SK-N-MC (cell line): Measurements from ENCODE around the gene ST6GALNAC3.

Experiments used
- EZH2 ChIP-seq: fragments of 200-600 bp; sonication (generic); IDR thresholded peaks from one replicate; pipeline ENCODE4 v1.6.1; 2017; ENCODE audit warnings: antibody characterized with exemption
- FOXP2 ChIP-seq: optimal IDR thresholded peaks from 2 replicates; pipeline ENCODE3; 2011; ENCODE audit warnings: mild to moderate bottlenecking, moderate library complexity; ENCODE audit not compliant: insufficient read depth; ENCODE audit errors: extremely low read length, control extremely low read depth
- POLR2AphosphoS5 ChIP-seq: IDR thresholded peaks from 2 replicates; pipeline ENCODE4 v1.6.1; 2012; ENCODE audit warnings: mild to moderate bottlenecking, low read depth, low read length, borderline replicate concordance

DNA sequence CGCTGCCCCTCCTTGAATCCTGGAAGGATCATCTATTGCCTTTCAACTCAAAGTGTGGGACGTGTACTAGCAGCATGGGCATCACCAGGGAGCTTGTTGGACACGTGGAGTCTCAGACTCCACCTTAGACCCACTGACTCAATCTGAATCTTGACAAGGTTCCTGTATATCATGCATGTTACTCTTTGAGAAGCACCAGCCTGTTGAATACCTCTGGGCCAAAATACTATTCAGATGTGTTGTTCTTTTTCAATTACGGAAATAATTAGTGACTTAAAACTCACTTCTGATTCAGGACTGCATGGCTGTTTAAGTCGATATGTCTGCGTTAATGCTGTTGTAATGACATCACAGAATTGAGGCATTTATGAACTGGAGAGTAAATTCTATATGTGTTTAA, 70.8 kb downstream of the ST6GALNAC3 start:
- no peak for TF ChIP-seq POLR2AphosphoS5
- TF ChIP-seq EZH2, result no peak
- TF ChIP-seq FOXP2, result no peak
